Pulmonary artery endothelial cell (primary cell): ENCODE data around the gene TSHR. TPM values are rescaled to one million over a fixed set of nuclear protein-coding genes. Genes with fewer than 3 reads are reported as not detected.
"Not testable (repeated sequence)": the region's sequence is repeated elsewhere in the genome, so short reads cannot be mapped to it uniquely, and the experiment has no call there.

Experiments
- DNase-seq: peaks from one replicate; pipeline ENCODE4 v3.0.0-alpha.2; 2011; ENCODE audit warnings: low read depth, low spot score
- total RNA-seq: library from RNA; depleted of rRNA; stranded (reverse); fragments of >200 nt; gene quantifications from 2 replicates; pipeline ENCODE4 v1.2.3, GENCODE V29; 2014

The TSHR gene
- not detected in 2 replicates for total RNA-seq

DNA sequence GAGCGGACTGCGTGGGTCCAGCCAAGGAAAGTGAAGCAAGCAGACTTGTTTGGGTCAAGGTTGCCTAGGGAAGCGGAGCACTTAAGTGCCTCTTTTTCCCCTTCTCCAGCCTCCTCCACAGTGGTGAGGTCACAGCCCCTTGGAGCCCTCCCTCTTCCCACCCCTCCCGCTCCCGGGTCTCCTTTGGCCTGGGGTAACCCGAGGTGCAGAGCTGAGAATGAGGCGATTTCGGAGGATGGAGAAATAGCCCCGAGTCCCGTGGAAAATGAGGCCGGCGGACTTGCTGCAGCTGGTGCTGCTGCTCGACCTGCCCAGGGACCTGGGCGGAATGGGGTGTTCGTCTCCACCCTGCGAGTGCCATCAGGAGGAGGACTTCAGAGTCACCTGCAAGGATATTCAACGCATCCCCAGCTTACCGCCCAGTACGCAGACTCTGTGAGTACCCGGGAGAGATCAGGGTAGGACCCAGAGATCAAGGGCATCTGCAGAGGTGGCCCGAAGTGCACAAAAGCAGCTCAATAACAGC lies at the start of gene TSHR:
Gene TSHR (plus strand): TSS at position 206 of the 526 bp plus-strand sequence. CDS start 60 bp downstream, at position 266.
- DNase-seq, result no peak

DNA sequence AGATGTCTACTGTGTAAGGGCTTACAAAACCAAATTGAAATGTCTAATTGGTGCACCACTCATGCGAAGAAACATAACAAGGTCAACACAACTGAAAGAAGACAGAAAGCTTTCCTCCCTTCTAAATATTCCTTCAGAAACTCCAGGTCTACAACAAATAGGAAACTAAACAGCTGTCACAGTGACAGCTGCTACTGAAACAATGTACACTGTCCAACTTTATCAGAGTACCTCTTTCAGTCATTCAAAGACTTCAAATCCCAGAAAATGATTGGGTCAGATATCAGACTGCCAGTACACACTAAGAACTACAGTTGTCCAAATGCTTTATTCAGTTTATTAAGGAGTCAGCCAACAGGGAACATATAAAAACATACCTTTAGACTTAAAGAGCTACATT lies 49.1 kb upstream of the TSHR start:
- no peak for DNase-seq

DNA sequence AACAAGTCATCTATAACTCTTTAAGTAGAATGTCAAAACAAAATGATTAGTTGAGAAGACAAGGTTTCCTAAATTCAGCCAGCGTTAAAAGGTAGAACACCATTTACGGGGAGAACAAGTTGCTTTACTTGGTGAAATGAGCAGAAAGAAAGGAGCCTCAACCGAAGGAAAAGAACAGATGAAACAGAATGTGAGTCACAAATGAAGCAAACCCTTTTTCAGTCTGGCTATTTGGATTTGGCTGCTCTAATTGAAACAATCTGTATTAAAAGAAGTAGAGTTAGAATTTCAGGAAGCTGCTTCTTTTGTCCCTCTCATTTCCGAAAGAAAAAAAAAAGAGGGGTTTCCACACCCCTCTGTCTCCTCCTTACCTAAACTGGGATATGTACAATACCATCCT lies 48.5 kb upstream of the TSHR start:
- no peak for DNase-seq

DNA sequence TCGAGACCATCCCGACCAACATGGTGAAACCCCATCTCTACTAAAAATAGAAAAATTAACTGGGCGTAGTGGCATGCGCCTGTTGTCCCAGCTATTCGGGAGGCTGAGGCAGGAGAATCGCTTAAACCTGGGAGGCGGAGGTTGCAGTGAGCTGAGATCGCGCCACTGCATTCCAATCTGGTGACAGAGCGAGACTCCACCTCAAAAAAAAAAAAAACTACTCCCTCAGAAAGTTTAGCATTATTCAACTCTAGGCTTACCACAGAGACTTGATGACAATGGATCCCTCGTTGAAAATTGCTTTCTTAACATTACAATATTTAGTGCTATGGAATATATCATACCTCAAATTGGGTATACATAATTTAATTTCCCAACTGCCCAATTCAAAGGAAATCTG lies 43.4 kb upstream of the TSHR start:
- DNase-seq, result not testable (repeated sequence)

DNA sequence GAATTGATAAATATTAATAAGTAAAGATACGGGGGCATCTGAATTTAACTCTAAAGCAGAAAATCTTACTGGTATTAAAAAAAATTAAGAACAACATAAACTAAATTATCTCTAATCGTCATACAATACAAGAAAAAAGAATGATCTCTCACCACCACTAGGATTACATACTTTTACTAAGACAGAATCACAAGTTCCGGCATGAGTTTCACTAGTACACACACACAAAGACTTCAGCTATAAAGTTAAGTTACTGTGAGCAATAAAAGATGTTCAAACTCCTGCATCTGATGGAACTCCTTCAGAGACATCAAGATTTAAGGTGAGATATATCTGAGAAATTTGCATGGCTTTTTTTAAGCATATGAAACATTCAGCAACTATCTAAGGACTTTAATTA lies 35.8 kb upstream of the TSHR start:
- DNase-seq, result no peak

DNA sequence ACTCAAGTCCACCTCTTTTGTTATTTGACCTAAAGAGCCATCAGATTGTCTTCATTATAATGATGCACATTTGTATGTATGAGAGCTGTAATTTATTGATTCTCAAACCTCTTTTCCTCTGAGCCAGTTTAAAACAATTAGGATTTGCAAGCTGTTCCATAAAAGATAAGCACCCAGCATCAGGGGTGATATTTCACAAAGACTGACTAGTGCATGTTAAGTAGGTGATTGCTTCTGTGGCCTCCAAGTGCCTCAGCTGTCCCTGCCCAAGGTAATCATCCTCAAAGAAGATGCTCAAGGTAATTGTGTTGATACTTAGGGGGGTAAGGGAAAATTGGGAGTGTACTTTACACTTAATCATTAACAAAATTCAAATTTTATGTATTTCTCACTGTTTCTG lies 32.1 kb upstream of the TSHR start:
- no peak for DNase-seq

DNA sequence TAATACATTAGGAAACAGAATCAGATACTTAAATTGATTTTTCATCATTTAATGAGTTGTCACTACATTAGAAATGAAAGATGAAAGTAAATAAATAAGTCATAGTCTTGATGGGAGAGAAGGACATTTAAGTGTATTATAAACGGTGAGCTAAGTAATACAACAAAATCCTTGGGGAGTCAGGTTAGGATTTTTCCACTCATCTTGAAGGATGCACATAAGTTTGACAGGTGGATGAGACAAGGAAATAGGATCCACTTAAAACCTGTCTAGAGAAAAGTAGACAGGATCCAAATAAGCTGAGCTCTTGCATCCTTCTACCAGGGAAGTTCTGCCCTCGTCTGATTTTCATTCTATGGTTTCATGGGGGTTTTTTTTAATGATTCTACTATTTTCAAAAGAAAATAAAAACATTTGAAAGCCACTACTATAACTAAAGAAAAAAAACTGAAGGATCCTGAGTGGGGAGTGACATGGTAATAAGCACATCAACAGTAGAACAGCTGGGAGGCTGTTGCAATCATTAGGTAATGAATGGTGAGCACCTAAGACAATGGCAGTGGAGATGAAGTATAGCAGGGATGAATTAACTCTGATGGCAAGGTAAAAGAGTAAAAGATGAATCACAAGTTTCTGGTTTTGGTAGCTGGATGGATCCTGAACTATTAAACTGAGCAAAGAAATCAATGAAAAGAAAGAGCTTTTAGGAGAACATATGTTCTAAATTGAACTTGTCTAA lies 30.9 kb upstream of the TSHR start:
- DNase-seq, result no peak

DNA sequence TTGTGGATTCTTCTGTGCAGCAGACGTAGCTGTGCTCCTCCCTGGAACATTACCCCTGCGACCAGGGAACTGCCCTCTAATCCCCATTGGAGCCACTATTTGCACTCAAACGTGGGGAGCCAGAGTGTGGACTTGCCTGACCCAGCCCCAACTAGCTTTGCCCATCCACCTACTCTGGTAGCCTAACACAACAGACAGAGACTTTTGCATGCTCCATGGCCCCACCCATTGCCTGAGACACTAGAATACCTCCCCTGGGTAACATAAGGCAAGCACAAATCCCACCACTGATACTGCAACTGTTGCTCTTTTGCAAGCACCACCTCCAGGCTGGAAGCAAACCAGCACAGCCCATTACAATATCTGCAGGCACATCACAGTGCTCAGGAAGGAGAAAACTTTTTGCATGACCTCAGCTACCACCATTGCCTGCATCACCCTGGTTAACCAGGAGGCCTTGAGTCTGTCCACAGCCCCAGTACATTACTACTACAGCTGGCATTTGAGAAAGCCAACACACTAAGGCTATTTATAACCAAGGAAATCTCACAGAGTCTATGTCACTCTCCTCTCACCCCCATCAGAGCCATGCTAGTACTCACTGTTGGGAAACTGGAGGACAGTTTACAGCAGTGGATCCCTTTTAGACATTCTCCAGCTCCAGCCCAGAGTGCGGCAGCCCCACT lies 28.9 kb upstream of the TSHR start:
- no peak for DNase-seq

DNA sequence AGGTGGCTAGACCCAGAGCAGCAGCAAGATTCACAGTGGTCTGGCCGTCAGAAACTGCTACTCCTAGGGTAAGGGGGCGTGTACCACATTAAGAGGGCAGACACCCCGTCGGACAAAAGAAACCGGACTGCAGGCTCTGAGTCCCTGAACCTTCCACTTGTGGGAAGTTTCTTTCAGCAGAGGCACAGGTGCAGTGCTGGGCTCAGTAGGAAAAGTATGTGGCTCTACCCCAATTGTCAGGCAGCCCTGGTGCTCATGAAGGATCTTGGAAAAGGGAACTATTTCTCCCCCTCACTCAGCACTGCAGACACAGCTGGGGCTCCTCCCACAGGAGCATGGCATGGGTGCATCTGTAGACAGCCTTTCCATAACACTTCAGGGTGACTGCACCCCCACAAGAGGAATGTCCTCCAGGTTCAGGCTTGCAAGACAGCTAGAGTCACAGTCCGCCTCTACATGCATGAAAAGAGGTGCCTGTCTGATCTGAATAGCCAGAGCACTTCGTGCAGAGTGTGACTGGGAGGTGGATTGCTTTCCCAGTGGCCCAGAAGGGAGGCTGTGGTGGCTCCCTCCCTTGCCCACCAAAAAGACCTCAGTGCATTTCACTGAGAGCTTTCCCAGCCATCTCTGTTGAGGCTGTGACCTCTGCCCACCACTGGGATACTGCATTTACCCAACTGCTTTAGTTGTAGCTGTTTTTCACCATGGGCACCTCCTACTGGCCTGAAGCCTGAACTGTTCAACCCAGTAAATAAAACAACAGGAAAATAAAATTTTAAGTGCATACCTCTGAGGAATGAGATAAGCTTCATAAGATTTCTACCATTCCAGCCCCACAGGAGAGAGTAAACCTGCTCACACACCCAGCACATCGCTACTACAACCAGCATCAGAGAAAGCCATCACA lies 28.1 kb upstream of the TSHR start:
- no peak for DNase-seq

DNA sequence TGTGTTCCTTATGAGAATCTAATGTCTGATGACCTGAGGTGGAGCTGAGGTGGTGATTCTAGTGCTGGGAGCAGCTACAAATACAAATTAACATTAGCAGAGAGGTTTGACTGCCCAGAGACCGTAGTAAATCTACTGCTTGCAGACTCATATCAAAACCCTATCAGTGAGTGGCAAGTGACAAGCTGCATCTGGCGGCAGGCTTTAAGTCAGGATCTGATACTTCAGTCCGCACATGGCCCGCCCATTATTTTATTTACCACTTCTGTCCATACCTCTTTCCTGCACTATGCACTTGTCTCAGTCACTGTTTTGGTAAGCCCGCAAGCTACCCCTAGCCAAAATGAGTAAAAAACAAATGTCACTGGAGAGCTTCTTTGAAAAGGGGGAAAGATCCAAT lies 25.3 kb upstream of the TSHR start:
- DNase-seq, result no peak

DNA sequence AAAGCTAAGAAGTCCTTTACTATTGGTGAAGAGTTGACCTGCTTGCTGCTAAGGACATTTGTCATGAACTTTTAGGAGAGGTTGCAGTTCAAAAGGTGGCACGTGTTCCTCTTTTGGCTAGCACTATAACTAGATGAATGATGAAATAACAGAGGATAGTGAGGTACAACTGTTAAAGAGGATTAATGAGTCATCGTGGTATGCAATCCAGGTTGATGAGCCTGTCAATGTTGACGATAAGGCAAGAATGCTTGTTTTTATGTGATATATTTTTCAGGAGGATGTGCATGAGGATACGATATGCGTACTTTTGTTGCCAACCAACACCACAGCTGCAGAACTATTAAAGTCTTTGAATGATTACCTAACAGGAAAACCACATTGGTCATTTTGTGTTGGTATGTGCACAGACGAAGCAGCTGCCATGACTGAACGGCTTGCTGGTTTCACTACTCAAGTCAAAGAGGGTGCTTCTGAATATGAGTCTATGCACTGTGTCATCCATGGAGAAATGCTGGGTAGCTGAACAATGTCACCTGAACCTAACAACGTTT lies 24.5 kb upstream of the TSHR start:
- DNase-seq, result no peak

DNA sequence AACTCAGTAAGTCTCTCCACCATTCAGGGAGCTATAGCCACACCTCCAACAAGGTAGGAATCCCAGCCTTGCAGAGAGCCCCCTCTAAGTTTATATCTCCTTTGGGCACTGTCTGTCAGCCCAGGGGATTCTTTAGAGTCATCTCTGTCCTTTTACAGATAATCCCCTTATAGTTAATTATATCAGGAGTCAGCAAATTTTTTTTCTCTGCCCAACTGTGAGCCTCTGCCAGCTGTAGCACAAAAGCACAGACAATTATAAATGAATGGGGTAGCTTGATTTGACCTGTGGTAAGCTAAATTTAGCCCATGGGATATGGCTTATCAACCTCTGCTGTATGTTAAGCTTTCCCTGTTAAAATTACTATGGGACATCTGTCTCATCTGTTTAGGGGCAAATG lies 22.1 kb upstream of the TSHR start:
- DNase-seq, result no peak

DNA sequence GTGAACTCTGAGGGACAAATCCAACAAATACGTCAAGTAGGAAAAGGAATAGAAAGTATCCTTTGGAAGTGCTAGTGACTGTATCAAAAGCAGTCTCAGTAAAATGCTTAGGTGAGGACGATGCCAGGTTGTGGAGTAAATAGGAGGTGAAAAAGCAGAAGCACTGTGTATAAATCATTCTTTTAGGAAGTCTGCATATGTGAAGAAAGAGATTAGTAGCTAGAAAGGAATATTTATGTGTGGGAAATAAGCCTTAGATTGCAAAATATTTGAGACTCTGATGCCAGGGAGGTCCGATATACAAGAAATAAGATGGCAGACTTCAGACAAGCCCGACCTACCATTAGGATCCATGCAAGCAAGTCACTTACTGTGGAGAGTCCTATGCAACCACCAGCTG lies 21.7 kb upstream of the TSHR start:
- DNase-seq, result no peak

DNA sequence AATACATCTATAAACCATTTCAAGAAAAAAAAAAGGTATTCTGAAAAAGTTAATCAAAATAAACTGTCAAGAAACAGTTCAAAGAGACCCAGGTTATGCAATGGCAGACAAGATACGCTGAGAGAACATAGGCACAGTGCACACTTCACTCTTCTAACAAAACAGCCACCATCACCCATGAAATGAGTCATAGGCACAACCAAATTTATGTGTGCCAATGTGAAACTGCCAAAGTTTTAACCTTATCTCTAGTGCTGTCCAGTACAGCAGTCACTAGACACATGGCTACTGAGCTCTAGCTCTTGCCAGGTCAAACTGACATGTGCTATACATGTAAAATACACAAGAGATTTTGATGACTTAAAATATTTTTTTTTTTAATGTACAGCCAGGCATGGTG lies 15.3 kb upstream of the TSHR start:
- DNase-seq, result no peak

DNA sequence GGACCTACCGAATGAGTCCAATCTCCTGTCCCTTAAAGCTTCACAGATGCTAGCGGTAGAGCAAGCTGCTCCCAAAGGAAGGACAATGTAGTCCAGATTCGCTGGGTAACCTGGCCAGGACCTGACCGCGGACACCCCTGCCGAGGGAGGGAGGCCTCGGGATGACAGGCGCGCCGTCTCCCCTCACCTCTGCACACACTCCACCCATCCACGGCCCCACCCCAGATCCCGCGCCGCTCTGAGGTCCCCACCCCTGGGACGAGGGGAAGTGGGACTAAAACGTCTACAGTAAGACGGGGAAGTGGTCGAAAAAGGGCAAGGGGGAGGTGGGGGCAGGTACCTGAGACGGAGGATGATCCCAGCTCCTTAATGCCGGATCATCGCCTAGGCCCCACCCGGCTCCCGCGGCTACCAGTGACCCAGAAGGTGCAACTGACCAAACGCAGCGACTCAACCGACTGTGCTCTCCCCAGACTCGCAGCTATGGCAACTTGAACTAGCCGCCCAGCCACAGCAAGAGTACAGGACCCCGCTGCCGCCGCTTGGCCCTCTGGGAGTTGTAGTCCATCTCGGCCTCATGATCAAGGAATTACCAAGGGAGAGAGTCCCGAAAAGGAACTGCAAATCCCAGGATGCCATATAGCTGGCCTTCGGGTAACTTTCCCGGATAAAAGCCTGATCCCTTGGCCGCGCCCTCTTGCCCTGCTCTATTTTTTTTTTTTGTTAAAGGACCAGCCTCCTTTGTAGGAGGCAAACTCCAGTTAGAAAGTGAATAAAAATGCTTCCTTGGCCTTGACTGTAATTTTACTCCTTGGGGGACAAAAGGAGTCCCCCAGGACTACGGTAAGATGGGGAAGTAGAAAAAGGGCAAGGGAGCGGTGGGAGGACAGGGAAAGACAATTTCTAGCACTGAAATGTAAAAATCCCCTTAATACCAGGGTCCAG lies 13.9 kb upstream of the TSHR start, which contains the start of gene CEP128:
Gene CEP128 (minus strand): TSS at position 498 of the 945 bp plus-strand sequence.
- peak; percentile 93 for DNase-seq

DNA sequence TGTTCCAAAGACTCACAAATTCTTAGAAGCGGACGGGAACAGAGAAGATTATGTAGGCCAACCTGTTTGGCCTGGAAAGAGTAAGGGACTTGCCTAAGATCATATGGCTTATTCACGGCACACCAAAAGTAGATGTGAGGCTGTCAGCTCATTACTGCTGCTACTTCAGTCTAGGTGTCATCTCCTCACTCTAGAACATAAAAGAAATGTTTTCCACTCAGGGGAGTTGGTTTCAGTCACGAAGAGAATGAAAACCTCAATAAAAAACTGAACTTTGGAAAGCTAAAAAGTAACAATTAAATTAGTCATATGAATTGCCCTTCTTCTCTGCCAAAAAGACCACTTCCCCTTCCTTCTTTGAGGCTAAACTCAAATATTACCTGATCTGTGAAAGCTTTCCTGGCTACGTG lies 13.2 kb upstream of the TSHR start:
- DNase-seq, result no peak

DNA sequence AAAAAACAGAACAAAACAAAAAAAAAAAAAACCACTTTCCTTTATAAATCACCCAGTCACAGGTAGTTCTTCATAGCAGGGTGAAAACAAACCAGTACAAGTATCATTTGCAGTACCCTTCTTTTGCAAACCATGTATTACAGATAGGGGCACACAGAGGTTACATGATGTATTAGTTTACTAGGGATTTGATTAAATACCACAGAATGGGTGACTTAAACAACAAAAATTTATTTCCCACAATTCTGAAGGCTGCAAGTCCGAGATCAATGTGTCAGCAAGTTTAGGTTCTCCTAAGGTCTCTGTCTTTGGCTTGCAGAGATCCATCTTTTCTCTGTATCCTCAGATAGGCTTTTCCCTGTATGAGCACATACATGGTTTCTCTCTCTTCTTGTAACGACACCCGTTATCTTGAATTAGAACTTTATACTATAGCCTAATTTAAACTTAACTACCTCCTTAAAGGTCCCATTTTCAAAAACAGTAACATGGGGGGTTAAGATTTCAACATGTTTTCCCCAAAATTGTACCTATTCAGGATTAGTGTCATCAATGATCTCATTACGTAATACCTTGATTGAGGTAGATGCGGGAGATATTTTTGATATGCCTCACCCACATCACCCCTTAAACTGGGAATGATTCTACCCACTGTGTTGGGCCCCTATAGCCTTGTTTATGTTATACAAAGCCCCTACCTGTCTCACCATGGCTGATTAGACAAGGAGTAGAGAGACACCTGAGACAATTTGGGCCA lies 10.4 kb upstream of the TSHR start:
- DNase-seq, result no peak

DNA sequence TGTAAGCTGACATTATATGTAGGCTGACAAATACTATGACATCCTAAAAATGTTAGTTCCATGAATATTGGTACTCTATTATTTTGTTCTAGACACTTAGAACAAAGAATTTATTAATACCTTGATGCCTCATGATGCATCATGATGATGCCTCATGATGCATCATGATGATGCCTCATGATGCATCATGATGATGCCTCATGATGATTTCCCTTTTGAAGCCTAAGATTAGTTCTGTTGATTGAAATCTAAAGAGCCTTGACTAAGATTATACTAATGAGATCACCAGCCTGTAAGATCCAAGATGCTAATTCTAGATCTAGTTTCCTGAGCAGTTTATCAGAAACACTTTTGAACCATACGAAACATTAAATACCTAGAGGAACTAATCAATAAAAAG lies 9.2 kb upstream of the TSHR start:
- no peak for DNase-seq

DNA sequence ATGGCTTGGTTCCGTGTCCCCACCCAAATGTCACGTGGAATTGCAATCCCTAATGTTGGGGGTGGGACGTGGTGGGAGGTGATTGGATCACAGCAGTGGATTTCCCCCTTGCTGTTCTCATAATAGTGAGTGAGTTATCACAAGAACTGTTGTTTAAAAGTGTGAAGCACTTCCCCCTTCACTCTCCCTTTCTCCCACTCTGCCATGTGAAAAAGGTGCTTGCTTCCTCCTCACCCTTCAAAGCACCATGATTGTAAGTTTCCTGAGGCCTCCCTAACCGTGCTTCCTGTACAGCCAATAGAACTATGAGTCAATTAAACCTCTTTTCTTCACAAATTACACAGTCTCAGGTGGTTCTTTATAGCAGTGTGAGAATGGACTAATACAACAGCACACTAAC lies 8.6 kb upstream of the TSHR start:
- no peak for DNase-seq

DNA sequence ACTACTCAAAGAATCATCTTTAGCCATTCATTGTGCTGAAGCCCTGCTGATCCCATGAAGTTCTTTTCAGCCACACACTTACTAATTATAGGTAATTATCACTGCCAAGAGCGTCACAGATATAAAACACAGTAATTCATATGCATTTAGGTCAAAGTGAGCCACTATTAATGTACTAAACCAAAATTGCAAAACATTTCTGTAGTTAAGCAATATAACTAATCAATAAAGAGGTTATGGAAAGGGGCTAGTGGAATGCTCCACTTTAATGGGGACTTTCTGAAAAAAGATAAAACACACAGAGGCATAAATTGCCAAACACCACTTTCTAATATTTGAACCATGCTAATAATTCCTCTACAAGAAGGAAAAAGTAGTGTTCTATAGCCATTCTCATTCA lies 7.1 kb upstream of the TSHR start:
- DNase-seq, result no peak
